ENCODE measurements around the gene XRCC4. TPM values are rescaled to one million over a fixed set of nuclear protein-coding genes. Genes with fewer than 3 reads are reported as not detected.
A peak's percentile ranks its signal among the peaks of the same experiment; 100 is the strongest.

XRCC4 gene
- total and polyA plus RNA-seq, 9 of the 15 experiments (the other 6 are each of a cell fraction or from before 2014, with no cell fraction given): 13.6 to 61.6 (median 22.4) TPM

DNA sequence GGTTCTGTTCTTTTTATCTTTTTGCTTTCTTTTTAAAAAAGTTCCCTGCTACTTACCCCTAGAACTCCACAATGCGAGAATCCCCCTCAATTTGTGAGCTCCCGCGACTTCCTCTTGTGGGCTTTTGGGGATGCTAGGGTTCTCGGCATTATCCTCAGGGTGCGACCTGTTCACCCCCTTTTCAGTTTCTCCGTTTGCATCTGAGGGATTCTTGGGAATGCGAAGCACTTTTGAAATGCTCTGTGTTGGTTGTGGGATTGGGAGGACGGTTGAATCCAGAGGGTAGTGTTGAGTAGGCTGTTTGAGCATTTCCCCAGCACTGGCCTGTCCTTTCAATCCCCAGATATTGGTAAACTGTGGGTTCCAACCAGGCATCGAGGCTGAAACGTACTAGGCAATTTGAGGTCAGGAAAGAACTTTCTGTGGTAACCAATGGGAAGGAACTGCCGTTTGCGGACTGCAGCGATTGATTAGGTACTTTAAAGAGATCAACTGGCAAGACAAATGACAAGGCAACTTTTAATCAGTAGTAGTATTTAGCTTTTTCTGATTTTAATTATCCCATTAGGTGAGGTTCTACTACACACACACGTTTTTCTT, 415 bp downstream of the XRCC4 start (continued):
- TF ChIP-seq ZNF609 (CRISPR knock-in tag; IDR thresholded peaks at IDR 0.05; ENCODE audit: borderline replicate concordance) (no peak), ZBTB33 (CRISPR knock-in tag; IDR thresholded peaks at IDR 0.05) (no peak), PHTF2 (CRISPR knock-in tag; IDR thresholded peaks at IDR 0.05) (no peak), ZNF197 (CRISPR knock-in tag; IDR thresholded peaks at IDR 0.05; ENCODE audit: low read depth) (no peak), ZNF175 (CRISPR knock-in tag; IDR thresholded peaks at IDR 0.05; ENCODE audit: low read depth) (no peak), UBTF (IDR thresholded peaks at IDR 0.05; ENCODE audit: borderline replicate concordance in 1 of 2, low read depth in 2 of 2, low read length in 2 of 2) (0 out of 4 replicates have a peak, but pooled peaks of 1 of the 2 experiments have one; percentile 30), ZNF583 (CRISPR knock-in tag; IDR thresholded peaks at IDR 0.05) (0 out of 2 replicates have a peak, but pooled peaks have one; percentile 14), CHCHD3 (CRISPR knock-in tag; IDR thresholded peaks at IDR 0.05) (no peak), ZNF408 (CRISPR knock-in tag; IDR thresholded peaks at IDR 0.05; ENCODE audit: low read depth) (no peak), FUS (optimal IDR thresholded peaks at IDR 0.05; ENCODE audit: low read depth, low read length) (no peak), RFX1 (IDR thresholded peaks at IDR 0.05) (no peak), ZNF324 (CRISPR knock-in tag; IDR thresholded peaks at IDR 0.05) (no peak), ZNF764 (CRISPR knock-in tag; IDR thresholded peaks at IDR 0.05; ENCODE audit: low read depth) (no peak), TAF15 (IDR thresholded peaks at IDR 0.05; ENCODE audit: low read depth, low read length) (no peak), POLR2B (IDR thresholded peaks at IDR 0.05; ENCODE audit: low read depth, partially characterized antibody) (peak; percentile 18), POLR2H (tag; IDR thresholded peaks at IDR 0.05; ENCODE audit: low read depth) (no peak), NELFE (IDR thresholded peaks at IDR 0.05; ENCODE audit: insufficient read depth, insufficient read length) (no peak), SUPT5H (IDR thresholded peaks at IDR 0.05) (no peak; the same call in 1 of the 2 replicates), PHB2 (IDR thresholded peaks at IDR 0.05; ENCODE audit: low read depth) (no peak), ZNF311 (CRISPR knock-in tag; IDR thresholded peaks at IDR 0.05) (no peak), ZNF140 (CRISPR knock-in tag; IDR thresholded peaks at IDR 0.05) (no peak)
